ENCODE data around the gene APOBEC3B.

DNA sequence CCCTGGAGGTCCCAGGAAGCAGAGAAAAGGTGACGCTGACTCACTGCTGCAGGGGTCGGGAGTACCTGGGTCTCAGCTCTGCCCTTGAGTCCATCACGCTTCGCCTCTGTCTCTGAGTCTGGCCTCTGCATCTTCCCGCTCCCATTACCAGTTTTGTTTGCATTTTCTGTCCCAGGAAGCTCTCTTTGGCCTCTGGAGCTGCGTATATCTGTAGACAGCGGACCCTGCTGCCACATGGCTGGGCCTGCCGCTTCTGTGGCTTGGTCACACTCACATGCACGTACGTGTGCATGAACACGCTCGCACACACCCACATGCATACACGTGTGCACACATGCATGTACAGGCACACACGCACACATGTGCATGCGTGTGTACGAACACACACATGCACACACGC is 45.6 kb upstream of the APOBEC3B start:
- TF ChIP-seq, protein P1, sequence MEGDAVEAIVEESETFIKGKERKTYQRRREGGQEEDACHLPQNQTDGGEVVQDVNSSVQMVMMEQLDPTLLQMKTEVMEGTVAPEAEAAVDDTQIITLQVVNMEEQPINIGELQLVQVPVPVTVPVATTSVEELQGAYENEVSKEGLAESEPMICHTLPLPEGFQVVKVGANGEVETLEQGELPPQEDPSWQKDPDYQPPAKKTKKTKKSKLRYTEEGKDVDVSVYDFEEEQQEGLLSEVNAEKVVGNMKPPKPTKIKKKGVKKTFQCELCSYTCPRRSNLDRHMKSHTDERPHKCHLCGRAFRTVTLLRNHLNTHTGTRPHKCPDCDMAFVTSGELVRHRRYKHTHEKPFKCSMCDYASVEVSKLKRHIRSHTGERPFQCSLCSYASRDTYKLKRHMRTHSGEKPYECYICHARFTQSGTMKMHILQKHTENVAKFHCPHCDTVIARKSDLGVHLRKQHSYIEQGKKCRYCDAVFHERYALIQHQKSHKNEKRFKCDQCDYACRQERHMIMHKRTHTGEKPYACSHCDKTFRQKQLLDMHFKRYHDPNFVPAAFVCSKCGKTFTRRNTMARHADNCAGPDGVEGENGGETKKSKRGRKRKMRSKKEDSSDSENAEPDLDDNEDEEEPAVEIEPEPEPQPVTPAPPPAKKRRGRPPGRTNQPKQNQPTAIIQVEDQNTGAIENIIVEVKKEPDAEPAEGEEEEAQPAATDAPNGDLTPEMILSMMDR (optimal IDR thresholded peaks at IDR 0.05 in 1 of 3, IDR thresholded peaks at IDR 0.05 in 1 of 3, conservative IDR thresholded peaks at IDR 0.05 in 1 of 3; ENCODE audit: extremely low read depth in 1 of 3, insufficient read depth in 2 of 3, low read length in 3 of 3): no peak
- no peak for TF ChIP-seq EZH2 (IDR thresholded peaks at IDR 0.05; ENCODE audit: low read length)

All from keratinocyte (primary cell).